Smooth muscle cell of the brain vasculature (primary cell): ENCODE measurements around the gene RAX2.
"Not testable (repeated sequence)": the region's sequence is repeated elsewhere in the genome, so short reads cannot be mapped to it uniquely, and the experiment has no call there.

ENCODE experiments used
- DNase-seq: peaks from one replicate; pipeline ENCODE4 v3.0.0-alpha.2; 2012; ENCODE audit warnings: low read depth, low spot score

RAX2 gene

GRCh38 chr19:3771906-3772455, at the start of gene RAX2:
Gene RAX2, minus strand, starts transcription at chr19:3772228. Its CDS starts 486 bp downstream, at chr19:3771742.
- DNase-seq = no peak

DNA sequence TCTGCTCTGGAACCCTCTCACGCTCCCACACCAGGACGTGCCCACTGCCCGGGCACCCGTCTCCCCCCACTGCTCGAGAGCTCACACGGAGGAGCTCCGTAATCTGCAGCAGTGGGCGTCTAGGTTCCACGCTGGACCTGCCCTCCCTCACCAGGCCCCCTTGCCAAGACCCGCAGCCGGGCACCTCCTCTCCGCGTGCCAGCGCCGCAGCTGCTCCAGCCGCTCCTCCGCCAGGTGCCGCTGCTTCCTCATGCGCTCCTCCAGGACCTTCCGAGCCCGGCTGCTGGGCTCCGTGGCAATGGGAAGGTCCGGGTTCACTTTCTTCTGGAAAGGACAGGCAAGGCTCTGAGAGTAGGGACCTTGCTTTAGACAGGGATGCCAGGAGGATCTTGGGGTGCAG, 49.1 kb upstream of the RAX2 start:
- no peak for DNase-seq

DNA sequence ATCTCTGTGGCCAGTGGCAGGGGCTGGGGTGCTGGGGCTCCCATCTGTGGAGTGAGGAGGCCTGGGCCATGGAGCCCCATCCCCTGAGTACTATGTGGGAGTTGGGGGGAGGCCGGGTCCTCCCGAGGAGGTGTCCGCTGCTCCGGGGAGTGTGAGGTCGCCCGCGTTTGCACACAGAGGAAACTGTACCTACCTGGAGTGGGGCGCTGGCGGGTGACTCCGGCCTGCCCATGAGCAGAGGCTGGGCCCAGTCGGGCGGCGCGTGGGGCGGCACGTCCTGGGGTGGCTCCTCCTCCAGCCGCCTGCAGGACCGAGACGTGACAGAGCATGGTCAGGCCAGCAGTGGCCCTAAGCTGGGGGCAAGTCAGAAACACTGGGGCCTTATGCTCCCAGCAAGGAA, 48.0 kb upstream of the RAX2 start:
- no peak for DNase-seq

GRCh38 chr19:3818918-3819317, 46.9 kb upstream of the RAX2 start:
- no peak for DNase-seq

GRCh38 chr19:3818466-3818865, 46.4 kb upstream of the RAX2 start:
- DNase-seq = no peak

DNA sequence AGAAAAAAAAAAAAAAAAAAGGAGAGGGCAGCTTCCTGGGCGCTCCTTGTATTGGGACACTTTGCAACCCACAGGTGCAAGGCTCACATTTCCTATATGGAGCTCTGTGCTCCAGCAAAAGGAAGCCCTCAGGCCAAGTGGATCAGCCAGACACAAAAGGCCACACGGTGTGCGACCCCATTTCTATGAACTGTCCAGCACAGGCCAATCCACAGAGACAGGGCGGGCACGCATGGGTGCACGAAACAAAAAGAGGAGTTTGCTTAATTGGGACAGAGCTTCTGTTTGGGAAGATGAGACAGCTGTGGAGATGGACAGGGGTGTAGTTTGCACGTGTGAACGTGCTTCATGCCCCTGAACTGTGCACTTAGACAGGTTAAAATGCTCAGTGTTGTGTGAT, 45.7 kb upstream of the RAX2 start:
- no peak for DNase-seq

- DNase-seq = no peak
Observed at GRCh38 chr19:3816566-3817218, 44.7 kb upstream of the RAX2 start.

GRCh38 chr19:3816148-3816547, 44.1 kb upstream of the RAX2 start:
- DNase-seq = not testable (repeated sequence)

- DNase-seq = no peak
Observed at GRCh38 chr19:3814648-3815047, 42.6 kb upstream of the RAX2 start.

DNA sequence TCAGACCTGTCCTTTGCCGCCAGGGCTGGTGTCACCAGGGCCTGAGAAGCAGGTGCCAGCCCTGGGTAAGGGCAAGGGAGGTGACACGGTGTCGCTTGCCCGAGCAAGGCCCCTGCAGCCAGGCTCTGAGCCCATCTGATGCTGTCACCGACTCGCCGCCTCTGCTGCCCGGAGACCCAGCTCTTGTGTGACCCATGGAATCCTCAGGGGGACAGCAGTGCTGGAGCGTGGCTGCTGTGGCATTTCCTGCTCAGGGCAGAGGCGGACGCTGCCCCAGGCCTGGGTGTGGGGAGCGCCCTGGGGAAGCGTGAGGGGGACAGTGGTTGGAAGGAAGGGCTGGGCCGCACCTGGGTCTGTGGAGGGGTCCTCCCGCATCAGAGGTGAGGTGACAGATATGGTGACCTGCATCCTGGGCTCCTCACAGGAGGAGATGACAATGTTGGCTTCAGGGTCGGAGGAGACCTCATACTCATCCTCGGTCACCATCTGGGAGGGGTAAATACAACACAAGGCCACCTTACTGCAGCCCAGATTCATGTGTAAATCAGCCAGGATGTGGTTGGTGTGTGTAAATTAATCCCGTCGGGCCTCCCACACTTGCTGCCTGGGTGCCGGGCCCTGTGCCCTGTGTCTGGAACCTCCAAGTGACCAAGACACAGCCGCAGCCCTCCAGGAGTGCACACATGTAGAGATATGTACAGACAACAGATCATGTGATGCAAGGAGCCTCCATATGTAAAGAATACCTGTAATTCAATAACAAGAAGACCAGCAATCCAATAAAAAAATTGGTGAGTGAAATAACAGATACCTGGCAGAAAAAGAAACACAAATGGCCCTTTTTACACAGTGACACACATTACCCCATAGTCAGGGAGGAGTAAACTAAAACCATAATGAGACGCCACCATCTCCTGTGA, 41.7 kb upstream of the RAX2 start:
- DNase-seq = no peak

DNA sequence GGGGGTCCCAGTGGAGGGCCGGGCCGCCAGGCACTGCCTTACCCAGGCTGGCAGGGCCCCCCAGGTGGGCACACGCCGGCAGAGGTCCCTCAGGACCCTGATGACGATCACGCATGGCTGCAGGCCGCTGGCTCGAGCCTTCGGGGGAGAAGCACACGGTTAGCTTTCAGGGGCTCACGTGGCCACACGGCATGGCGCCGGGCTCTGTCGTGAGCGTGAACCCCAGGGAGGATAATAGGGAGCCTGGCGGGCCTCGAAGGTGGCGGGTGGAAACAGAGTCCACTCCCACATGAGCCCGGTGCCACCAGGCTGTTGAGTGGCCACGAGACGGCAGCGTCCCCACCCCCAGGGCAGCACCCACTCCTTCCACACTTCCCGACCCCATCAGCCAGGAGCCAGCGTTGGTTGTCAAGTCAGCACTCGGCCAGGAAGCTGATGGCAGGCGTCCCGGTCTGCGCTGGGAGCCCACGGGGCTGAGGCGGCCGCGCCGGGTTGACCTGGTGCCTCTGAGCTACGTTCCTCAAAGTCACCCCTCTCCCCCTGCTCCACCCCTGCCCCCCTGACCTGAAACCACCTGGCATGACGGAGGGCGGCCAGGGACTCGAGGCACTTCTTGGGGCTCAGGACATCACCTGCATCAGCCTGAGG, 38.8 kb upstream of the RAX2 start:
- no peak for DNase-seq

GRCh38 chr19:3809881-3810707, 38.1 kb upstream of the RAX2 start:
- no peak for DNase-seq

- no peak for DNase-seq
Observed at GRCh38 chr19:3808420-3809143, 36.6 kb upstream of the RAX2 start.

DNA sequence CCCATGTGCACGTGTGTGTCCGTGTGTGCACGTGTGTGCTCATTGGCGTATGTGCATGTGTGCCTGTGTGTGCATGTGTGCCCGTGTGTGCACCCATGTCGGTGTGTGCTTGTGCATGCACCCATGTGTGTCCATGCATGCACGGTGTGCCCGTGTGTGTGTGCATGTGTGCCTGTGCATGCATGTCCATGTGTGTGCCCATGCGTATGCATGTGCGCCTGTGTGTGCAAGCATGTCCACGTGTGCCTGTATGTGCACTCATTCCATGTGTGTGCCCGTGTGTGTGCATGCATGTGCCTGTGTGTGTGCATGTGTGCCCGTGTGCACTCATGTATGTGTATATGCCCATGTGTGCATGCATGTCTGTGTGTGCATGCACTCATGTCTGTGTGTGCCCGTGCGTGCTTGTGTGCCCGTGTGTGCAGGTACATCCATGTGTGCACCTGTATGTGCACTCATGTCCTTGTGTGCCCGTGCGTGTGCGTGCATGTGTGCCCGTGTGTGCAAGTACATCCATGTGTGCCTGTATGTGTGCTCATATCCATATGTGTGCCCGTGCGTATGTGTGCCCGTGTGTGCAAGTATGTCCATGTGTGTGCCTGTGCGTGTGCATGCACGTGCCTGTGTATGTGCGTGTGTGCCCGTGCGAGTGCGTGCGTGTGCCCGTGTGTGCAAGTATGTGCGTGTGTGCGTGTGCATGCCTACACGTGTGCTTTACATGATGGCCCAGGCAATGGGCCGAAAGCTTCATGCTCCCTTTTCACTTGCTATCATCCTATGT, 35.7 kb upstream of the RAX2 start:
- no peak for DNase-seq

DNA sequence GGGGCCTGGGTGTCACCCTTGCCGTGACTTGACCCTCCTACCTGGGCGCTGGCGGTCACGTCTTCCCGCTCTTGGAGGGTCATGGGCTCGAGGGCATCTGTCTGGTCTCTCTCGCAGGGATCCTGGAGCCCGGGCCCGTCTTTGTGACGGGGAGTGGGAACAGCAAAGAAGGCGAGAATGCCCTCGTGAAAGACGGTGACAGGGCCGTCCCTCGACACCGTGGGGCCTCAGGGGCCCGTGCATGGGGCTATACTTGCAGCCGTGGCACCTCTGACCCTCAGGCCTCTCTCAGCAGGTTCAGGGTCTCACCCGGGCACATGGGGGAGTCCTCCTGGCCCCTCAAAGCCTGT, 35.1 kb upstream of the RAX2 start:
- no peak for DNase-seq

DNA sequence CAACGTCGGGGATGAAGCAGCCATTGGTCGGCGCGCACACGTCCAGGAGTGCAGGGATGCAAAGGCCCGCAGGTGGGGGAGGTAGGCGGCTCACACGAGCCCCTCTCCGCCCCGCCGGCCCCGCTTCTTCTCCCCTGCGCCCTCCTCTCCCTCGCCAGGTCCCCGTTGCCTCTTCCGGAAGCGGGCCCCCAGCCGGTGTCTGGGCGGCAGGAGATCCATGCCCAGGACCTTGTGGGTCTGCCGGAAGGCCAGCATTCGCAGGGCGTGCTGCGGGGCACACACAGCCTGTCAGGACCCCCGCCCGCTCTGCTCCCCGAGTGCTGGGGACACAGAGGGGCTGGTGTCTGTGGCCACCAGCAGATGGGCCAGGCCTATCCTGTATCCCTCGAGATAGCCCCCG, 33.8 kb upstream of the RAX2 start:
- DNase-seq = no peak

- no peak for DNase-seq
Observed at GRCh38 chr19:3804429-3804828, 32.4 kb upstream of the RAX2 start.

DNA sequence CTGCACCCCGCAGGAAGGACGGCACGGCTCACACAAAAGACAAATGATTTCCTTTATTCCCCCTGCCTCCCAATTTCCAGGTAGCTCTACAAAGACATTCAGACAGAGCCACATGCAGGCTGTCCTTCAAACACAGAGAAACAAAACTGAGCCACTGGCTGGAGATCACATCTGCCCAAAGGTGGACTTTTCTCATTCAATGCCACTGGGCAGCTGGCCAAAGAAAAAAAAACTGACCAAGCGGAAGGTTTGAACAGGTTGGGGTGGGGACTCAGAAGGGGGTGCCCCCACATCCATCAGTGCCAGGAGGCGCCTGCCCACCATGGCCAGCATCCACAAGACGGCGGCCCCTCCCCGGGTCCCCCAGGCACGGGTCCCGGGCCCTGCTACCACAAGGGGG, 32.0 kb upstream of the RAX2 start:
- DNase-seq = no peak

DNA sequence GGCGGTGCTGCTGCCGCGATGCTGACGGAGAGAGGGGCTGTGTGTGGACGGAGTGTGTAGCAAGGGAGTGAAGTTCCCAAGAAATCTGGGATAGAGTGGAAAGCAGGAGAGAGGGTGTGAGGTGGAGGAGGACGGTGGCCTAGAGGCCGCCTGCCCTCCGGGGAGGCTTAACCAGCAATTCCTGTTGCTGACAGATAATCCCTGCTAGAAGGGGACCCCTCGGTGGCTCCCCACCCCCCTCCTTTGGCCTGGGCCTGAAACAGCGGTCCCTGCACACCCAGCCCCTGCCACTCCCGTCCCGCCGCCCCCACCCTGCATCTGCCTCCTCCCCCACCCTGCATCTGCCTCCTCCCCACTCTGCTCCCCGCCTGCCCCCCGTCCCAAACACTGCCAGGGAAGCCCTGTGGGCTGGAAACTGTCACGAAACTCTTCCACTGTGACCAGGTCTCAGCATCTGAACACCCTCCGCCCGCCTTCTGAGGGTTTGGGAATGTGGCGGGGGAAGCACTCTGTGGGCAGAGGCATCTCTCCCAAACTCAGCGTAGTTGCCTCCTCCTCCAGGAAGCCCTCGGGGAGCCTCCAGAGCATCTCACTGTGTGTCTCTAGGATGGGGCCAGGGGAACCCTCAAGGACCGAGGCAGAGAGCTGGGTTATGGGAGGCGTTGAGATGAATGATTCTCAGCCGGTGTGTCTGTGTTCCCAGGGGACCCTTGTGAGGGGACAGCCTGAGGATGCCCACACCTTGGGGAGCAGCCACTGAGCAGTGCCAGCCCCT, 31.3 kb upstream of the RAX2 start:
- no peak for DNase-seq
